Naive thymus-derived CD4-positive, alpha-beta T cell (primary cell): ENCODE results near the gene NUDT8. TPM values are rescaled to one million over a fixed set of nuclear protein-coding genes. Genes with fewer than 3 reads are reported as not detected.
"Not testable (repeated sequence)": the region's sequence is repeated elsewhere in the genome, so short reads cannot be mapped to it uniquely, and the experiment has no call there.

Source experiments
- ATAC-seq: fragments of 150-1000 bp; cut with Tn5 transposase; 2 replicates; pipeline ENCODE4 v1.10.0; 2021; ENCODE audit warnings: mild to moderate bottlenecking, moderate library complexity
- CTCF ChIA-PET: fragments of 350-600 bp; sonication (Branson Sonifier 250); formaldehyde crosslinking; loops from one replicate; lab custom pipeline; 2021; ENCODE audit warnings: antibody characterized with exemption; lab: Charles Lee
- POLR2A ChIA-PET: fragments of 350-600 bp; sonication (Branson Sonifier 250); formaldehyde crosslinking; loops from one replicate; lab custom pipeline; 2021; ENCODE audit warnings: antibody characterized with exemption, inconsistent platforms; lab: Charles Lee
- DNase-seq, 9 donors: peaks; one replicate each; pipeline versions ENCODE4 v3.0.0 to v3.0.0-alpha.2; 2020 to 2022; ENCODE audit warnings: mixed read lengths in 1 of 9
- H3K27ac ChIP-seq: one replicate; pipeline ENCODE4 v1.7.0; 2013; ENCODE audit warnings: mild to moderate bottlenecking, low read depth, low read length, moderate library complexity
- H3K27me3 ChIP-seq, 2 donors: one replicate each; pipeline ENCODE4 v1.7.0; 2013; ENCODE audit warnings: low read length in 2 of 2, mild to moderate bottlenecking in 2 of 2, moderate library complexity in 2 of 2; ENCODE audit not compliant: control insufficient read depth in 2 of 2, insufficient read depth in 2 of 2
- H3K36me3 ChIP-seq, 3 experiments: 1 replicate in 2 of 3; 2 replicates in 1 of 3; pipeline ENCODE4 v1.7.0; 2013; ENCODE audit warnings: low read length in 3 of 3, mild to moderate bottlenecking in 3 of 3, moderate library complexity in 1 of 3; ENCODE audit not compliant: insufficient read depth in 3 of 3, control insufficient read depth in 2 of 3
- H3K4me1 ChIP-seq, 2 donors: one replicate each; pipeline ENCODE4 v1.7.0; 2013; ENCODE audit warnings: low read length in 2 of 2, mild to moderate bottlenecking in 2 of 2, moderate library complexity in 1 of 2; ENCODE audit not compliant: control insufficient read depth in 2 of 2, insufficient read depth in 2 of 2
- H3K4me3 ChIP-seq: 2 replicates; pipeline ENCODE4 v1.7.0; 2013; ENCODE audit warnings: mild to moderate bottlenecking, low read length
- H3K9me3 ChIP-seq, 3 experiments: 1 replicate in 2 of 3; 2 replicates in 1 of 3; pipeline ENCODE4 v1.7.0; 2013; ENCODE audit warnings: low read length in 3 of 3; ENCODE audit not compliant: control insufficient read depth in 2 of 3
- H3K27ac Mint-ChIP-seq, 9 donors: one replicate each; pipeline ENCODE4 v1.8.0; 2020 to 2022; ENCODE audit warnings: mixed read lengths in 9 of 9, mild to moderate bottlenecking in 8 of 9, moderate library complexity in 5 of 9, inconsistent platforms in 2 of 9
- H3K27me3 Mint-ChIP-seq, 5 donors: one replicate each; pipeline ENCODE4 v1.8.0; 2021 to 2022; ENCODE audit warnings: mixed read lengths in 5 of 5, mild to moderate bottlenecking in 1 of 5
- H3K36me3 Mint-ChIP-seq, 5 donors: one replicate each; pipeline ENCODE4 v1.8.0; 2020 to 2022; ENCODE audit warnings: mixed read lengths in 5 of 5, mild to moderate bottlenecking in 3 of 5, inconsistent platforms in 1 of 5
- H3K4me1 Mint-ChIP-seq, 7 donors: one replicate each; pipeline ENCODE4 v1.8.0; 2020 to 2022; ENCODE audit warnings: mixed read lengths in 7 of 7, mild to moderate bottlenecking in 3 of 7, inconsistent platforms in 1 of 7
- H3K4me3 Mint-ChIP-seq, 10 donors: one replicate each; pipeline ENCODE4 v1.8.0; 2020 to 2022; ENCODE audit warnings: mild to moderate bottlenecking in 10 of 10, mixed read lengths in 10 of 10, moderate library complexity in 6 of 10, inconsistent platforms in 2 of 10
- H3K9me3 Mint-ChIP-seq, 11 donors: one replicate each; pipeline ENCODE4 v1.8.0; 2020 to 2022; ENCODE audit warnings: mixed read lengths in 11 of 11, mild to moderate bottlenecking in 4 of 11, inconsistent platforms in 1 of 11, moderate library complexity in 1 of 11
- intact Hi-C, 2 donors: fragments of 100-400 bp; cut with micrococcal nuclease; formaldehyde crosslinking; loops; one replicate each; pipeline ENCODE4 v1.15.1; 2023
- polyA plus RNA-seq, 2 donors: library from polyadenylated mRNA; unstranded; fragments of 300-500 nt; fragmentation: Illumina TruSeq; gene quantifications; one replicate each; pipeline ENCODE4 v1.2.3, GENCODE V29; 2021
- total RNA-seq, 6 experiments: library from RNA in 5 of 6; stranded (reverse) in 5 of 6; gene quantifications; 1 replicate in 5 of 6; 2 replicates in 1 of 6; pipeline ENCODE4 v1.2.3 and lab custom pipeline; 2021 to 2026

The NUDT8 gene
- total and polyA plus RNA-seq, 7 experiments from 2014 or later = 3.1 to 10.4 (median 3.8) TPM

DNA sequence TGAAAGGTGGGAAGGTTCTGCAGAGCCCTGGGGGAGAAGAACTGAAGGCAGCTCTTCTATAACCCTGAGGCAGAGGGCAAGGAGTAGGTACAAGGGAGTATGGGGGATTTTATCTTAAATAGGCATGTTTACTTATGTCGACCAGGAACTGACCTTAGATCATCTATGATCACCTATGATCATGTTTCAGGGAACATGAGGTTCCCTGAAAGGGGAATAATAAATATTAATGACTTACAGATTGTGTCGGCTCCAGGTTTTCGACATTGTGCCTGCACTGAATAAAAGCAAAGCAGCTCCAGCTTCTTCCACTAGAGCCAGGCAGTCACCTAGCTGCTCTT is 36.2 kb downstream of the NUDT8 start:
- CTCF ChIA-PET = interaction anchor here (0.8 to 1.1 kb wide), 2 partner anchors 18 to 57 kb away, joined by 3 read pairs; partner anchors contain the start of gene ACY3
- H3K27ac Mint-ChIP-seq = no peak overlapping the region
- peaks cover 0 to 10% (median 0%) of the 10 kb centered on the region in 5 donors for H3K27me3 Mint-ChIP-seq

DNA sequence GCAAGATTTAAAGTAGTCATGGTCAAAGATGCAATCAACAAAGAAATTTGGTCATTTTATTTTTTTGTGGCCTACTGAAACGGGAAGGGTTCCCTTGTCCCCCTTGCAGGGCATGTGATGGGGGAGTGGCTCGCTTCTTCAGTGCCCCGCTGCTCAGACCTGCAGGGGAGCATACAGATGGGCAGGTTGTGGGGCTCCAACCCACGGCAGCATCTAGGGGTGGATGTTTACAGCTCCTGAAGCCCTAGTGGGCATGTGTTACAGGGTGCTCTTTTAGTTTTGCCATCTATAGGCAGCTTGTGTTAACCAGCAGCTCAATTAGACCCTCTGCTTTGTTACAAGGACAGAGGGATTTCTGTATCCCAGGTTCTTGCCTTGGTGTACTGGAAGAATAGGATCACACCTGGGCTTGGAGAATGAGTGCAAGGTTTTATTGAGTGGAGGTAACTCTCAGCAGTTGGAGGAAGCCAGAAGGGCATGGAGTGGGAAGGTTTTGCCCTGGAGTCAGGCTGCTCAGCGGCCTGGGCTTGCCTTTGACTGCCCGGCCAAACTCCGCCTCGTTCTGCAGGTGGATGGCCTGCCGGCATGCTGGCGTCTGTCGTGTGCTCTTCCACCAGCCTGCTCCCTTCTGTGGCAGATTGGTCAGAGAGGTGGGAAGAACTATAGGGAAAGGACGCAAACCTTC is 36.7 kb downstream of the NUDT8 start:
- ChIA-PET CTCF (interaction anchor here (0.6 to 1.1 kb wide), 3 partner anchors 18 to 59 kb away, joined by 3 read pairs; partner anchors contain the start of gene ACY3), POLR2A (interaction anchor here (2.4 kb wide), 1 partner anchor 10 kb away, joined by 12 read pairs; the partner anchor contains the start of gene GSTP1)
- no peaks in the 10 kb centered on the region for H3K9me3 ChIP-seq
- Mint-ChIP-seq H3K9me3 (peaks cover 0 to 5% (median 0%) of the 10 kb centered on the region in 11 donors), H3K4me1 (no peaks in the 10 kb centered on the region), H3K4me3 (no peak overlapping the region), H3K36me3 (peaks cover 0 to under 1% (median 0%) of the 10 kb centered on the region in 5 donors), H3K27me3 (peaks cover 0 to 10% (median 0%) of the 10 kb centered on the region in 5 donors), H3K27ac (no peak overlapping the region)
- H3K36me3 ChIP-seq = no peaks in the 10 kb centered on the region
- ATAC-seq = no peak
- no peak overlapping the region for H3K4me3 ChIP-seq
- no peak overlapping the region for H3K27ac ChIP-seq
- H3K27me3 ChIP-seq = no peaks in the 10 kb centered on the region
- intact Hi-C loops = no loop called here
- no peaks in the 10 kb centered on the region for H3K4me1 ChIP-seq
- no peak for DNase-seq

More for the DNA sequence above, 36.2 kb downstream of the NUDT8 start:
- Mint-ChIP-seq H3K4me3 (no peak overlapping the region), H3K36me3 (no peaks in the 10 kb centered on the region), H3K9me3 (peaks cover 0 to 5% (median 0%) of the 10 kb centered on the region in 11 donors), H3K4me1 (no peaks in the 10 kb centered on the region)
- Histone ChIP-seq H3K27me3 (no peaks in the 10 kb centered on the region), H3K9me3 (no peaks in the 10 kb centered on the region), H3K4me3 (no peak overlapping the region), H3K27ac (no peak overlapping the region), H3K36me3 (no peaks in the 10 kb centered on the region), H3K4me1 (no peaks in the 10 kb centered on the region)
- intact Hi-C loops = no loop called here
- POLR2A ChIA-PET = interaction anchor here (2.4 kb wide), 1 partner anchor 10 kb away, joined by 12 read pairs; the partner anchor contains the start of gene GSTP1
- ATAC-seq (no peak), DNase-seq (no peak)

DNA sequence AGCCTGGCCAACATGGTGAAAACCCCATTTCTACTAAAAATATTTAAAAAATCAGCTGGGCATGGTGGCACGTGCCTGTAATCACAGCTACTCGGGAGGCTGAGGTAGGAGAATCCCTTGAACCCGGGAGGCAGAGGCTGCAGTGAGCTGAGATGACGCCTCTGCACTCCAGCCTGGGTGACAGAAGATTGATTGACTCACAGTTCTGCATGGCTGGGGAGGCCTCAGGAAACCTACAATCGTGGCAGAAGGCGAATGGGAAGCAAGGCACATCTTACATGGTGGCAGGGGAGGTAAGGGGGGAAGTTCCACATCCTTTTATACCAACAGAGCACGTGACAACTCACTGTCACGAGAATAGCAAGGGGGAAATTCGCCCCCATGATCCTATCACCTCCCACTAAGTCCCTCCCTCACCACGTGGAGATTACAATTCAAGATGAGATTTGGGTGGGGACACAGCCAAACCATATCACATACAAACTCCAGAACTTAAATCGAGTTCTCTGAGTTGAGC is 40.8 kb downstream of the NUDT8 start:
- H3K9me3 ChIP-seq, H3K36me3 ChIP-seq, H3K4me1 ChIP-seq, CTCF ChIA-PET, ATAC-seq, DNase-seq, H3K9me3 Mint-ChIP-seq, H3K27me3 ChIP-seq, intact Hi-C loops, H3K27ac ChIP-seq, H3K27me3 Mint-ChIP-seq, H3K4me3 Mint-ChIP-seq, POLR2A ChIA-PET, H3K4me3 ChIP-seq: not testable (repeated sequence)
- Mint-ChIP-seq H3K27ac (peak overlapping the region in 1 of 9 donors; percentile 70), H3K4me1 (peaks cover 8 to 23% (median 19%) of the 10 kb centered on the region in 7 donors), H3K36me3 (peaks cover 0 to 19% (median 0%) of the 10 kb centered on the region in 5 donors)

DNA sequence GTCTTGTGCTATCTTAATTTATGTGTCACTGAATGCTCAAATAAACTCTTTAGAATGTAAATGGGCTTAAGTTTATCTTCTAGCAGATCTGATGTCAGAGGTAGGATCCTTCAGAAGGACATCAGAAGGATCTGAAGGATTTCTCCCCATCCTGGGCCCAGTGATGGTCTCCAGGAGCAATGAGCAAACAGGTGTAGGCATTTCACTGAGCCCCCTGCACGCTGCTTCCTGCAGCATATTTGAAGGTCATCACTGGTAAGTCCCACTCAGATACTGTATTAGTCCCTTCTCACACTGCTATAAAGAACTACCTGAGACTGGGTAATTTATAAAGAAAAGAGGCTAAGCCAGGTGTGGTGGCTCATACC is 41.6 kb downstream of the NUDT8 start:
- peak overlapping the region in 3 of 9 donors; percentile 49 to 72 (median 53) for H3K27ac Mint-ChIP-seq
- POLR2A ChIA-PET = no interaction called here
- H3K4me1 Mint-ChIP-seq = peaks cover 12 to 27% (median 19%) of the 10 kb centered on the region in 7 donors

DNA sequence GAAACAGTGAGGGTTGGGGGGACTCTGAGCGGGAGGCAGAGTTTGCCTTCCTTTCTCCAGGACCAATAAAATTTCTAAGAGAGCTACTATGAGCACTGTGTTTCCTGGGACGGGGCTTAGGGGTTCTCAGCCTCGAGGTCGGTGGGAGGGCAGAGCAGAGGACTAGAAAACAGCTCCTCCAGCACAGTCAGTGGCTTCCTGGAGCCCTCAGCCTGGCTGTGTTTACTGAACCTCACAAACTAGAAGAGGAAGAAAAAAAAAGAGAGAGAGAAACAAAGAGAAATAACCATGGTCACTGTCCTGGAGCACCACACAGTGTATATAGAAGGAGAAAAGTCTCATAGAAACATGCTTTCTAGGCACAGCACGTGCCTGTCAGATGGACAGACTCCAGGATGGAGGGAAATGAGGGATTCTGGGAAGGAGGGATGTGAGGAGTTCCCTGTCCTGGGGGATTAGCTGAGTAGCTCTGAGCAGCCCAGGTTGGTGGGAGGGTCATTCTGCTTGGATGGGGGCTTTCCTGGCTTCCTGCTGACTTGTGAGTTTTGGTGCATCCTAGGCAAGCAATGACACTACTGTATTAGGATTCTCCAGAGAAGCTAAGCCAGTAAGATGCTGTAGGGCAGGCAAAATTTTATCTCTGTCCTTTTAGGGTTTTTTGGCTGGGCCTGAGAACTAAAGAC is 43.0 kb downstream of the NUDT8 start:
- Mint-ChIP-seq H3K27ac (peak overlapping the region in 8 of 9 donors; percentile 13 to 89 (median 66)), H3K4me1 (peaks cover 25 to 39% (median 31%) of the 10 kb centered on the region in 7 donors), H3K36me3 (peaks cover 0 to 21% (median 0%) of the 10 kb centered on the region in 5 donors), H3K27me3 (peaks cover 0 to 6% (median 0%) of the 10 kb centered on the region in 5 donors), H3K4me3 (peak overlapping the region in 1 of 10 donors; percentile 9), H3K9me3 (peaks cover 0 to 2% (median 0%) of the 10 kb centered on the region in 11 donors)
- DNase-seq (no peak), ATAC-seq (no peak)
- ChIA-PET POLR2A (no interaction called here), CTCF (no interaction called here)
- Histone ChIP-seq H3K36me3 (no peaks in the 10 kb centered on the region), H3K9me3 (no peaks in the 10 kb centered on the region), H3K4me3 (no peak overlapping the region), H3K27me3 (no peaks in the 10 kb centered on the region), H3K27ac (no peak overlapping the region), H3K4me1 (peaks cover 9 to 10% of the 10 kb centered on the region in 2 donors)
- intact Hi-C loops = no loop called here

More for the DNA sequence above, 41.6 kb downstream of the NUDT8 start:
- no peaks in the 10 kb centered on the region for H3K27me3 ChIP-seq
- no peak overlapping the region for H3K4me3 ChIP-seq
- H3K4me3 Mint-ChIP-seq = no peak overlapping the region
- DNase-seq (no peak), ATAC-seq (no peak)
- no peaks in the 10 kb centered on the region for H3K9me3 ChIP-seq
- H3K27me3 Mint-ChIP-seq = no peaks in the 10 kb centered on the region
- intact Hi-C loops = no loop called here
- no peak overlapping the region for H3K27ac ChIP-seq
- H3K9me3 Mint-ChIP-seq = peaks cover 0 to 2% (median 0%) of the 10 kb centered on the region in 11 donors
- no peaks in the 10 kb centered on the region for H3K4me1 ChIP-seq
- CTCF ChIA-PET = no interaction called here
- H3K36me3 Mint-ChIP-seq = peaks cover 0 to 21% (median 0%) of the 10 kb centered on the region in 5 donors
- no peaks in the 10 kb centered on the region for H3K36me3 ChIP-seq

DNA sequence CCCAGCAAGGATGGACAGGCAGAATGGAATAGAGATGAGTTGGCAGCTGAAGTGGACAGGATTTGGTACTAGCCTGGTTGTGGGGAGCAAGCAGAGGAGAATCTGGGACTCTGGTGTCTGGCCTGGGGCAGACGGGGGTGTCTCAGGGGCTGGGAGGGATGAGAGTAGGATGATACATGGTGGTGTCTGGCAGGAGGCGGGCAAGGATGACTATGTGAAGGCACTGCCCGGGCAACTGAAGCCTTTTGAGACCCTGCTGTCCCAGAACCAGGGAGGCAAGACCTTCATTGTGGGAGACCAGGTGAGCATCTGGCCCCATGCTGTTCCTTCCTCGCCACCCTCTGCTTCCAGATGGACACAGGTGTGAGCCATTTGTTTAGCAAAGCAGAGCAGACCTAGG is 43.8 kb downstream of the NUDT8 start:
- POLR2A ChIA-PET = no interaction called here
- Mint-ChIP-seq H3K4me1 (peaks cover 25 to 39% (median 31%) of the 10 kb centered on the region in 7 donors), H3K27ac (peak overlapping the region; percentile 1 to 91 (median 83)), H3K9me3 (peaks cover 0 to 2% (median 0%) of the 10 kb centered on the region in 11 donors), H3K36me3 (peaks cover 0 to 21% (median 0%) of the 10 kb centered on the region in 5 donors), H3K27me3 (peaks cover 0 to 11% (median 0%) of the 10 kb centered on the region in 5 donors), H3K4me3 (peak overlapping the region in 4 of 10 donors; percentile 55 to 79 (median 70))
- peaks cover 9 to 10% of the 10 kb centered on the region in 2 donors for H3K4me1 ChIP-seq
- H3K36me3 ChIP-seq = no peaks in the 10 kb centered on the region
- H3K9me3 ChIP-seq = no peaks in the 10 kb centered on the region
- H3K27me3 ChIP-seq = no peaks in the 10 kb centered on the region
- ATAC-seq (no peak), DNase-seq (no peak)
- no peak overlapping the region for H3K27ac ChIP-seq
- CTCF ChIA-PET = interaction anchor here (1.5 kb wide), 1 partner anchor 28 kb away, joined by 3 read pairs; no protein-coding TSS in a partner anchor
- no peak overlapping the region for H3K4me3 ChIP-seq
- intact Hi-C loops = no loop called here
